ENCODE results near the gene KLHL29.

Gene KLHL29

GRCh38 chr2:23543728-23544127 is 158.7 kb downstream of the KLHL29 start:
- no peak for DNase-seq (ENCODE audit: low read depth)
- TF ChIP-seq MAX (IDR thresholded peaks at IDR 0.05; ENCODE audit: low read depth, low read length) (no peak), MYC (IDR thresholded peaks at IDR 0.05; ENCODE audit: low read depth, low read length) (no peak), POLR2A (IDR thresholded peaks at IDR 0.05; ENCODE audit: extremely low read depth, insufficient read length) (no peak)
- no peak overlapping the region for H3K4me3 ChIP-seq (ENCODE audit: low read depth, low read length)

- TF ChIP-seq MYC (IDR thresholded peaks at IDR 0.05; ENCODE audit: low read depth, low read length), result no peak
- no peak for TF ChIP-seq CTCF (IDR thresholded peaks at IDR 0.05; ENCODE audit: low read depth, low read length)
- TF ChIP-seq POLR2A (IDR thresholded peaks at IDR 0.05; ENCODE audit: extremely low read depth, insufficient read length), result no peak
- no peak for TF ChIP-seq MAX (IDR thresholded peaks at IDR 0.05; ENCODE audit: low read depth, low read length)
These were observed 159.8 kb downstream of the KLHL29 start for GRCh38 chr2:23544589-23545295.

GRCh38 chr2:23545396-23545795 is 160.4 kb downstream of the KLHL29 start:
- DNase-seq (ENCODE audit: low read depth), result peak; percentile 43
- TF ChIP-seq POLR2A (IDR thresholded peaks at IDR 0.05; ENCODE audit: extremely low read depth, insufficient read length) (no peak), CTCF (IDR thresholded peaks at IDR 0.05; ENCODE audit: low read depth, low read length) (no peak), MAX (IDR thresholded peaks at IDR 0.05; ENCODE audit: low read depth, low read length) (no peak), MYC (IDR thresholded peaks at IDR 0.05; ENCODE audit: low read depth, low read length) (no peak)
- H3K4me3 ChIP-seq (ENCODE audit: low read depth, low read length), result no peak overlapping the region

More at GRCh38 chr2:23544589-23545295, 159.8 kb downstream of the KLHL29 start:
- DNase-seq (ENCODE audit: low read depth), result no peak
- H3K4me3 ChIP-seq (ENCODE audit: low read depth, low read length), result no peak overlapping the region

- H3K4me3 ChIP-seq (ENCODE audit: low read depth, low read length), result no peak overlapping the region
- TF ChIP-seq MYC (IDR thresholded peaks at IDR 0.05; ENCODE audit: low read depth, low read length), result no peak
- TF ChIP-seq CTCF (IDR thresholded peaks at IDR 0.05; ENCODE audit: low read depth, low read length), result no peak
- no peak for TF ChIP-seq MAX (IDR thresholded peaks at IDR 0.05; ENCODE audit: low read depth, low read length)
- TF ChIP-seq POLR2A (IDR thresholded peaks at IDR 0.05; ENCODE audit: extremely low read depth, insufficient read length), result no peak
- DNase-seq (ENCODE audit: low read depth), result no peak
These were observed 160.8 kb downstream of the KLHL29 start for GRCh38 chr2:23545811-23546210.

- TF ChIP-seq MYC (IDR thresholded peaks at IDR 0.05; ENCODE audit: low read depth, low read length) (no peak), CTCF (IDR thresholded peaks at IDR 0.05; ENCODE audit: low read depth, low read length) (no peak), POLR2A (IDR thresholded peaks at IDR 0.05; ENCODE audit: extremely low read depth, insufficient read length) (no peak), MAX (IDR thresholded peaks at IDR 0.05; ENCODE audit: low read depth, low read length) (no peak)
- H3K4me3 ChIP-seq (ENCODE audit: low read depth, low read length), result no peak overlapping the region
- DNase-seq (ENCODE audit: low read depth), result no peak
These were observed 161.9 kb downstream of the KLHL29 start for GRCh38 chr2:23546913-23547312.

- TF ChIP-seq MAX (IDR thresholded peaks at IDR 0.05; ENCODE audit: low read depth, low read length) (no peak), CTCF (IDR thresholded peaks at IDR 0.05; ENCODE audit: low read depth, low read length) (no peak), POLR2A (IDR thresholded peaks at IDR 0.05; ENCODE audit: extremely low read depth, insufficient read length) (no peak), MYC (IDR thresholded peaks at IDR 0.05; ENCODE audit: low read depth, low read length) (no peak)
- no peak for DNase-seq (ENCODE audit: low read depth)
- H3K4me3 ChIP-seq (ENCODE audit: low read depth, low read length), result no peak overlapping the region
These were observed 162.7 kb downstream of the KLHL29 start for GRCh38 chr2:23547725-23548124.

Measured in NB4 (cell line).